Lower lobe of right lung (tissue), 2 donors: Measurements from ENCODE around the gene NAALADL2. TPM values are rescaled to one million over a fixed set of nuclear protein-coding genes. Genes with fewer than 3 reads are reported as not detected.

ENCODE experiments used
- ATAC-seq, 2 donors: fragments of 200-7000 bp; cut with Tn5 transposase; one replicate each; pipeline ENCODE4 v1.9.1; 2020 to 2022; ENCODE audit warnings: mild to moderate bottlenecking in 2 of 2, moderate library complexity in 2 of 2
- DNase-seq: peaks from one replicate; pipeline ENCODE4 v3.0.0-alpha.2; 2020
- H3K27ac ChIP-seq: fragments of 200-600 bp; one replicate; pipeline ENCODE4 v1.8.0; 2022
- H3K27me3 ChIP-seq: fragments of 200-600 bp; one replicate; pipeline ENCODE4 v1.8.0; 2022; ENCODE audit warnings: low read depth
- H3K36me3 ChIP-seq: fragments of 200-600 bp; one replicate; pipeline ENCODE4 v1.8.0; 2022; ENCODE audit warnings: mild to moderate bottlenecking
- H3K4me1 ChIP-seq: fragments of 200-600 bp; one replicate; pipeline ENCODE4 v1.8.0; 2022
- H3K4me3 ChIP-seq: fragments of 200-600 bp; one replicate; pipeline ENCODE4 v1.8.0; 2022; ENCODE audit warnings: mild to moderate bottlenecking
- H3K9me3 ChIP-seq: fragments of 200-600 bp; one replicate; pipeline ENCODE4 v1.8.0; 2022
- CTCF ChIP-seq: fragments of 200-600 bp; IDR thresholded peaks from one replicate; pipeline ENCODE4 v1.8.0; 2022; ENCODE audit warnings: antibody characterized with exemption, mild to moderate bottlenecking
- intact Hi-C: fragments of 100-400 bp; cut with DNase I; formaldehyde crosslinking; loops from one replicate; pipeline ENCODE4 v1.11.0; 2022
- total RNA-seq: library from RNA; stranded (reverse); fragmentation: NEBNext Ultra II Directional; extraction: Animal tissue kit (Norgen Biotek cat#: 25700); gene quantifications from one replicate; pipeline ENCODE4 v1.2.1, GENCODE V29; 2021
- donor health status: DM: no; HTN: yes; CAD: no; lungs with severe emphysema.

The NAALADL2 gene
- total RNA-seq, 1 donor from 2014 or later = 9.8 TPM

GRCh38 chr3:175001091-175001490 lies 142.0 kb downstream of the NAALADL2 start:
- H3K27me3 ChIP-seq = no peaks in the 10 kb centered on the region
- TF ChIP-seq CTCF = no peak
- H3K27ac ChIP-seq = no peak overlapping the region
- no peak overlapping the region for H3K4me3 ChIP-seq
- H3K4me1 ChIP-seq = no peaks in the 10 kb centered on the region
- DNase-seq (no peak), ATAC-seq (no peak)
- H3K36me3 ChIP-seq = no peaks in the 10 kb centered on the region
- intact Hi-C loops = no loop called here
- no peaks in the 10 kb centered on the region for H3K9me3 ChIP-seq

- Histone ChIP-seq H3K27ac (no peak overlapping the region), H3K36me3 (no peaks in the 10 kb centered on the region), H3K27me3 (no peaks in the 10 kb centered on the region), H3K4me3 (no peak overlapping the region), H3K4me1 (no peaks in the 10 kb centered on the region), H3K9me3 (no peaks in the 10 kb centered on the region)
- intact Hi-C loops = no loop called here
- DNase-seq = no peak
- TF ChIP-seq CTCF = no peak
- ATAC-seq = no peak
Observed at GRCh38 chr3:175002732-175003143, 143.6 kb downstream of the NAALADL2 start.

GRCh38 chr3:175003590-175003989 lies 144.5 kb downstream of the NAALADL2 start:
- Histone ChIP-seq H3K27ac (no peak overlapping the region), H3K4me1 (no peaks in the 10 kb centered on the region), H3K36me3 (no peaks in the 10 kb centered on the region), H3K4me3 (no peak overlapping the region), H3K27me3 (no peaks in the 10 kb centered on the region), H3K9me3 (no peaks in the 10 kb centered on the region)
- intact Hi-C loops = no loop called here
- ATAC-seq (no peak), DNase-seq (no peak)
- TF ChIP-seq CTCF = no peak

GRCh38 chr3:175005193-175005592 lies 146.1 kb downstream of the NAALADL2 start:
- no peak overlapping the region for H3K4me3 ChIP-seq
- ATAC-seq (no peak), DNase-seq (no peak)
- no peaks in the 10 kb centered on the region for H3K9me3 ChIP-seq
- no peaks in the 10 kb centered on the region for H3K4me1 ChIP-seq
- TF ChIP-seq CTCF = no peak
- H3K36me3 ChIP-seq = no peaks in the 10 kb centered on the region
- H3K27ac ChIP-seq = no peak overlapping the region
- no peaks in the 10 kb centered on the region for H3K27me3 ChIP-seq
- intact Hi-C loops = no loop called here

- ATAC-seq (no peak), DNase-seq (no peak)
- Histone ChIP-seq H3K36me3 (no peaks in the 10 kb centered on the region), H3K27me3 (no peaks in the 10 kb centered on the region), H3K9me3 (no peaks in the 10 kb centered on the region), H3K4me3 (no peak overlapping the region), H3K27ac (no peak overlapping the region), H3K4me1 (no peaks in the 10 kb centered on the region)
- intact Hi-C loops = no loop called here
- no peak for TF ChIP-seq CTCF
Observed at GRCh38 chr3:175005881-175006280, 146.7 kb downstream of the NAALADL2 start.

DNA sequence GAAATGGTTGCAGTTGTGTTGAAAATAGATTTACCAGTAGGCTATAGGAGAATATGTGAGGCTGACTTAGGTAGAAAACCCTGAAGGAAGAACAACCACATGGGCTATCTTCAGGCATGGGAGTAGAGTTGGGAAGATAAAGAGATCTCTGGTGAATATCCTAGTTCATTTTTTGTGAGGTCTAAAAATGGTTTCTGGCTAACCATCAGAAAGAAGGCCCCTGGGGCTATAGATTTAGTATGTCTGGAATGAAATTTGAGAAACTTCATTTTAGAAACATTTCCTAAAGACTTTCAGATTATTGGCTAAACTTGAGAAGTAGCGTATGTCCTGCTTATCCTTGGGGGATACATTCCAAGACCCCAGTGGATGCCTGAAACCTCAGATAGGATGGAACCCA lies 148.2 kb downstream of the NAALADL2 start:
- ATAC-seq = no peak
- Histone ChIP-seq H3K27ac (no peak overlapping the region), H3K27me3 (no peaks in the 10 kb centered on the region), H3K9me3 (no peaks in the 10 kb centered on the region), H3K36me3 (no peaks in the 10 kb centered on the region), H3K4me3 (no peak overlapping the region), H3K4me1 (no peaks in the 10 kb centered on the region)
- TF ChIP-seq CTCF = no peak
- intact Hi-C loops = no loop called here
- DNase-seq = no peak
